Raji (cell line): ENCODE measurements around the gene P2RY11.

Experiments used
- POLR2A ChIP-seq: IDR thresholded peaks from 2 replicates; pipeline ENCODE4 v1.6.1; 2011; ENCODE audit warnings: low read depth, low read length, control low read depth; ENCODE audit not compliant: insufficient read depth

The P2RY11 gene

GRCh38 chr19:10116085-10116865, 4.8 kb downstream of the P2RY11 start:
- TF ChIP-seq POLR2A: no peak

GRCh38 chr19:10116866-10117616, 5.5 kb downstream of the P2RY11 start:
- TF ChIP-seq POLR2A: no peak

- no peak for TF ChIP-seq POLR2A
Measured at GRCh38 chr19:10118960-10119359, 7.5 kb downstream of the P2RY11 start.

- no peak for TF ChIP-seq POLR2A
Measured at GRCh38 chr19:10120538-10121189, 9.2 kb downstream of the P2RY11 start.

- no peak for TF ChIP-seq POLR2A
Measured at GRCh38 chr19:10122045-10122444, 10.6 kb downstream of the P2RY11 start.

GRCh38 chr19:10124429-10124828, 12.9 kb downstream of the P2RY11 start:
- TF ChIP-seq POLR2A: no peak

GRCh38 chr19:10126213-10126639, 14.7 kb downstream of the P2RY11 start:
- TF ChIP-seq POLR2A: no peak

- TF ChIP-seq POLR2A: no peak
Measured at GRCh38 chr19:10132905-10133304, 21.4 kb downstream of the P2RY11 start.

GRCh38 chr19:10133596-10133995, 22.1 kb downstream of the P2RY11 start:
- TF ChIP-seq POLR2A: no peak

GRCh38 chr19:10134040-10134439, 22.5 kb downstream of the P2RY11 start:
- TF ChIP-seq POLR2A: no peak

- TF ChIP-seq POLR2A: no peak
Measured at GRCh38 chr19:10135551-10136334, 24.2 kb downstream of the P2RY11 start.

- no peak for TF ChIP-seq POLR2A
Measured at GRCh38 chr19:10136936-10137335, 25.4 kb downstream of the P2RY11 start.

GRCh38 chr19:10137751-10138682, 26.5 kb downstream of the P2RY11 start:
- TF ChIP-seq POLR2A: no peak
